Measurements from ENCODE around the gene VTI1A. TPM values are rescaled to one million over a fixed set of nuclear protein-coding genes. Genes with fewer than 3 reads are reported as not detected.

VTI1A gene
- total and polyA plus RNA-seq, 4 donors, result 5.5 to 26.9 (median 13.1) TPM

- TF ChIP-seq GABPA (IDR thresholded peaks at IDR 0.05 in 1 of 2, conservative IDR thresholded peaks at IDR 0.05 in 1 of 2), result no peak
- TF ChIP-seq TAF1 (conservative IDR thresholded peaks at IDR 0.05), result no peak
- TF ChIP-seq JUND (IDR thresholded peaks at IDR 0.05), result no peak
- no peak for TF ChIP-seq NR2F2 (IDR thresholded peaks at IDR 0.05)
- peak; percentile 67 for TF ChIP-seq YY1 (IDR thresholded peaks at IDR 0.05)
- no peak for TF ChIP-seq RAD21 (IDR thresholded peaks at IDR 0.05)
- TF ChIP-seq FOXA2 (IDR thresholded peaks at IDR 0.05), result peak; percentile 63
- no peak for TF ChIP-seq HNF4G (IDR thresholded peaks at IDR 0.05)
- no peak for TF ChIP-seq SP1 (IDR thresholded peaks at IDR 0.05)
- TF ChIP-seq CTCF (IDR thresholded peaks at IDR 0.05; ENCODE audit: low read depth, low read length, missing input control), result no peak
- TF ChIP-seq ZBTB33 (IDR thresholded peaks at IDR 0.05), result no peak
- no peak for TF ChIP-seq MAX (IDR thresholded peaks at IDR 0.05)
- no peak for TF ChIP-seq ATF3 (IDR thresholded peaks at IDR 0.05)
- TF ChIP-seq HNF4A (conservative IDR thresholded peaks at IDR 0.05), result no peak
- no peak for TF ChIP-seq RXRA (IDR thresholded peaks at IDR 0.05)
- TF ChIP-seq REST (IDR thresholded peaks at IDR 0.05), result no peak
- no peak for TF ChIP-seq EGR1 (IDR thresholded peaks at IDR 0.05; ENCODE audit: low read depth in 2 of 2)
- TF ChIP-seq FOXA1 (IDR thresholded peaks at IDR 0.05), result peak; percentile 65
- no peak overlapping the region for H3K4me3 ChIP-seq (ENCODE audit: low read depth in 1 of 3, low read length in 3 of 3)
- 79% methylated on average over 7 of the region's 7 CpGs for WGBS
- H3K9me3 ChIP-seq (ENCODE audit: control insufficient read depth in 4 of 4, low read length in 3 of 4), result no peaks in the 10 kb centered on the region
- H3K36me3 ChIP-seq (ENCODE audit: control insufficient read depth in 4 of 4, insufficient read depth in 3 of 4, low read depth in 1 of 4, low read length in 3 of 4), result no peaks in the 10 kb centered on the region
- no peak overlapping the region for H3K27ac ChIP-seq (ENCODE audit: low read depth in 1 of 2, low read length in 2 of 2)
- DNase-seq (ENCODE audit: low spot score), result no peak
- no peak overlapping the region for H3K9ac ChIP-seq (ENCODE audit: low read depth in 1 of 2, low read length in 2 of 2)
- H3K4me1 ChIP-seq (ENCODE audit: control insufficient read depth in 4 of 4, insufficient read depth in 4 of 4, low read length in 3 of 4), result no peaks in the 10 kb centered on the region
- H3K27me3 ChIP-seq (ENCODE audit: control insufficient read depth in 4 of 4, insufficient read depth in 4 of 4, low read length in 3 of 4), result no peaks in the 10 kb centered on the region
These were observed 196.7 kb downstream of the VTI1A start for GRCh38 chr10:112643600-112644264.

Measured in liver (tissue), 9 donors.